Epithelial cell of proximal tubule (primary cell): ENCODE results near the gene SYTL3. TPM values are rescaled to one million over a fixed set of nuclear protein-coding genes. Genes with fewer than 3 reads are reported as not detected.

ENCODE experiments used
- DNase-seq: peaks from one replicate; pipeline ENCODE4 v3.0.0-alpha.2; 2011; ENCODE audit warnings: low read depth
- H3K4me3 ChIP-seq: 2 replicates; pipeline ENCODE4 v1.5.1; 2011; ENCODE audit warnings: low read depth, mild to moderate bottlenecking, low read length
- total RNA-seq: library from RNA; depleted of rRNA; stranded (reverse); fragments of >200 nt; gene quantifications from 2 replicates; pipeline ENCODE4 v1.2.3, GENCODE V29; 2015
- TF ChIP-seq, protein P1 (sequence below): conservative IDR thresholded peaks from 2 replicates; pipeline ENCODE4 v1.5.1; 2012; ENCODE audit warnings: low read depth, mild to moderate bottlenecking, low read length

Gene SYTL3
- total RNA-seq, 1 donor from 2014 or later: 11.0 TPM

DNA sequence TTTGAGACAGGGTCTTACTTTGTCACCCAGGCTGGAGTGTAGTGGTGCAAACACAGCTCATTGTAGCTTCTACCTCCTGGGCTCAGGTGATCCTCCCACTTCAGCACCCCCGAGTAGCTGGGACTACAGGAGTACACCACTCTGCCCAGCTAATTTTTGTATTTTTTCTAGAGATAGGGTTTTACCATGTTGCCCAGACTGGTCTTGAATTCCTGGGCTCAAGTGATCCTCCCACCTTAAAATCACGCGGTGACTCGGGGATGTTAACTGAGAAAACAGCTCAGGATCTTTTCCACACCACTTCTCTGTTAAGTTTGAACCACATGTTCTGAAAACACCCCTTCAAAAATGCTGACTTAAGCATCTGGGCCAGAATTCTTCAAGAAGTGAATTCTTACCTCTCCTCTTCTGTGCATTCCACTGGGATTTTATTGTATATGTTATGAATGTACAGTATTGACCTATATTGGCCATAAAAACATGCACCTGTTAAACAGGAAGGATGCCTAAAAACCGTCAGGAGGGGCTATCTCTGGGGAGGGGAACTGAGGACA lies 72.4 kb downstream of the SYTL3 start:
- TF ChIP-seq, protein P1, sequence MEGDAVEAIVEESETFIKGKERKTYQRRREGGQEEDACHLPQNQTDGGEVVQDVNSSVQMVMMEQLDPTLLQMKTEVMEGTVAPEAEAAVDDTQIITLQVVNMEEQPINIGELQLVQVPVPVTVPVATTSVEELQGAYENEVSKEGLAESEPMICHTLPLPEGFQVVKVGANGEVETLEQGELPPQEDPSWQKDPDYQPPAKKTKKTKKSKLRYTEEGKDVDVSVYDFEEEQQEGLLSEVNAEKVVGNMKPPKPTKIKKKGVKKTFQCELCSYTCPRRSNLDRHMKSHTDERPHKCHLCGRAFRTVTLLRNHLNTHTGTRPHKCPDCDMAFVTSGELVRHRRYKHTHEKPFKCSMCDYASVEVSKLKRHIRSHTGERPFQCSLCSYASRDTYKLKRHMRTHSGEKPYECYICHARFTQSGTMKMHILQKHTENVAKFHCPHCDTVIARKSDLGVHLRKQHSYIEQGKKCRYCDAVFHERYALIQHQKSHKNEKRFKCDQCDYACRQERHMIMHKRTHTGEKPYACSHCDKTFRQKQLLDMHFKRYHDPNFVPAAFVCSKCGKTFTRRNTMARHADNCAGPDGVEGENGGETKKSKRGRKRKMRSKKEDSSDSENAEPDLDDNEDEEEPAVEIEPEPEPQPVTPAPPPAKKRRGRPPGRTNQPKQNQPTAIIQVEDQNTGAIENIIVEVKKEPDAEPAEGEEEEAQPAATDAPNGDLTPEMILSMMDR: no peak
- H3K4me3 ChIP-seq: no peak overlapping the region
- no peak for DNase-seq

GRCh38 chr6:158725704-158726103 lies 75.8 kb downstream of the SYTL3 start:
- TF ChIP-seq, protein P1: no peak
- no peak overlapping the region for H3K4me3 ChIP-seq
- DNase-seq: no peak

GRCh38 chr6:158729906-158730540 lies 80.2 kb downstream of the SYTL3 start:
- TF ChIP-seq, protein P1: no peak
- DNase-seq: no peak
- H3K4me3 ChIP-seq: no peak overlapping the region

- TF ChIP-seq, protein P1: no peak
- peak; percentile 33 for DNase-seq
- no peak overlapping the region for H3K4me3 ChIP-seq
Observed at GRCh38 chr6:158730541-158730907, 80.7 kb downstream of the SYTL3 start.

GRCh38 chr6:158735009-158735408 lies 85.2 kb downstream of the SYTL3 start:
- TF ChIP-seq, protein P1: no peak
- no peak for DNase-seq
- no peak overlapping the region for H3K4me3 ChIP-seq

DNA sequence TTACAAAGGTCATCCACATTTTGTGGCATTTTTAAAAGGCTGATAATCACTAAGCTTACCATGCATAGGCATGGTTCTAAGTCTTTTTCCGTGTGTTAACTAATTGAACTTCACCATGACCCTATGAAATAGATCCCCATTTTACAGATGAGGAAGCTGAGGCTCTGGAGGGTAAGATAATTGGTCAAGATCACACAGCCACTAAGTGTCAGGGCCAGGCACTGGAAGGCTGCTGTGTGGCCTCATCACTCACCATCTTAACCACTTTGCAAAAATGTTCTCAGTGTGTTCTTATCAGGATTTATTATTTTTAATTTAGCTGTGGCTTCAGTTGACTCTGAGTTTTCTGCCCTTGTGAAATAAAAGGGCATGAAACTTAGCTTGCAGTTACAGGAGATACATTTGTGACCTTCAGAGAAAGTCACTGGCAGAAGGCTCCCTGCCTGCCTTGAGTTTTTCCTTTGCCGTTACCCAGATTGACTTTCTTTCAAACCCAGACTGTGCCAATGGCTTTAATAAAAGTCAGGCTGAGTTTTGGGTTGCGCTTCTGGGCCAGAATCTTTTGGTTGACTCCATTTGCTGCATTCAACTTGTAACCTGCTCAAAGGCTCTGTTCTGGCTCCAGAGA lies 87.3 kb downstream of the SYTL3 start:
- TF ChIP-seq, protein P1: no peak
- no peak overlapping the region for H3K4me3 ChIP-seq
- DNase-seq: no peak
